ENCODE data around the gene DTD2.
"Not testable (repeated sequence)": the region's sequence is repeated elsewhere in the genome, so short reads cannot be mapped to it uniquely, and the experiment has no call there.

The DTD2 gene

GRCh38 chr14:31456841-31457664 lies at the start of gene DTD2:
DTD2 (minus strand) TSS chr14:31457506; CDS start chr14:31457393, 113 bp downstream.
- DNase-seq: peak; percentile 74

- DNase-seq: no peak
Observed at GRCh38 chr14:31505411-31505810, 48.1 kb upstream of the DTD2 start.

GRCh38 chr14:31501870-31502269 lies 44.6 kb upstream of the DTD2 start:
- DNase-seq: no peak

GRCh38 chr14:31492759-31493498 lies 35.6 kb upstream of the DTD2 start:
- no peak for DNase-seq

- no peak for DNase-seq
Observed at GRCh38 chr14:31489691-31490090, 32.4 kb upstream of the DTD2 start.

GRCh38 chr14:31487886-31488285 lies 30.6 kb upstream of the DTD2 start, which contains the start of gene GPR33:
GPR33 (minus strand) TSS chr14:31488039; CDS start chr14:31483965, 4,074 bp downstream.
- DNase-seq: no peak

- DNase-seq: no peak
Observed at GRCh38 chr14:31486764-31487163, 29.5 kb upstream of the DTD2 start.

GRCh38 chr14:31484754-31485153 lies 27.4 kb upstream of the DTD2 start:
- no peak for DNase-seq

- DNase-seq: no peak
Observed at GRCh38 chr14:31480156-31480555, 22.9 kb upstream of the DTD2 start.

- no peak for DNase-seq
Observed at GRCh38 chr14:31479027-31479426, 21.7 kb upstream of the DTD2 start.

GRCh38 chr14:31477248-31477647 lies 19.9 kb upstream of the DTD2 start:
- DNase-seq: no peak

- no peak for DNase-seq
Observed at GRCh38 chr14:31476131-31476866, 19.0 kb upstream of the DTD2 start.

- DNase-seq: no peak
Observed at GRCh38 chr14:31466554-31466953, 9.2 kb upstream of the DTD2 start.

- DNase-seq: no peak
Observed at GRCh38 chr14:31465111-31465510, 7.8 kb upstream of the DTD2 start.

- DNase-seq: not testable (repeated sequence)
Observed at GRCh38 chr14:31462450-31462849, 5.1 kb upstream of the DTD2 start.

GRCh38 chr14:31461545-31461944 lies 4.2 kb upstream of the DTD2 start:
- no peak for DNase-seq

- DNase-seq: no peak
Observed at GRCh38 chr14:31457665-31458659, 656 bp upstream of the DTD2 start.

- DNase-seq: no peak
Observed at GRCh38 chr14:31449971-31450610, 7.2 kb downstream of the DTD2 start.

GRCh38 chr14:31449136-31449535 lies 8.2 kb downstream of the DTD2 start:
- DNase-seq: no peak

- DNase-seq: no peak
Observed at GRCh38 chr14:31445703-31446102, 11.6 kb downstream of the DTD2 start.

- no peak for DNase-seq
Observed at GRCh38 chr14:31442284-31442683, 15.0 kb downstream of the DTD2 start.

Data from DMS 273 treated with DMSO at 0.1 percent for 48 hours (cell line).